K562 (cell line): ENCODE data around the gene IFT122. TPM values are rescaled to one million over a fixed set of nuclear protein-coding genes. Genes with fewer than 3 reads are reported as not detected.

ENCODE experiments used
- ARHGAP35 ChIP-seq: fragments of 450-650 bp; IDR thresholded peaks from 2 replicates; pipeline ENCODE4 v1.6.1; 2018; ENCODE audit not compliant: partially characterized antibody
- CTCFL ChIP-seq: IDR thresholded peaks from 2 replicates; pipeline ENCODE4 v1.6.1; 2011; ENCODE audit warnings: borderline replicate concordance, low read depth, mild to moderate bottlenecking, moderate library complexity, low read length; ENCODE audit not compliant: insufficient read depth, poor library complexity, severe bottlenecking
- DEAF1 ChIP-seq: fragments of 450-650 bp; formaldehyde crosslinking; IDR thresholded peaks from 2 replicates; pipeline ENCODE4 v1.4.0; 2020; ENCODE audit warnings: mild to moderate bottlenecking, moderate library complexity
- MXD1 ChIP-seq: fragments of 250-450 bp; sonication (Bioruptor Pico); IDR thresholded peaks from 2 replicates; pipeline ENCODE4 v1.8.0; 2021; ENCODE audit warnings: borderline replicate concordance, mild to moderate bottlenecking, moderate library complexity; ENCODE audit not compliant: poor library complexity, severe bottlenecking
- OTX1 ChIP-seq: fragments of 450-650 bp; formaldehyde crosslinking; IDR thresholded peaks from 2 replicates; pipeline ENCODE4 v1.4.0; 2022; ENCODE audit warnings: mild to moderate bottlenecking
- TAF1 ChIP-seq: IDR thresholded peaks from 2 replicates; pipeline ENCODE4 v1.6.1; 2011; ENCODE audit warnings: mild to moderate bottlenecking, low read length, moderate library complexity; ENCODE audit not compliant: insufficient read depth, control insufficient read depth, severe bottlenecking; ENCODE audit errors: extremely low read depth
- ZFX ChIP-seq: sonication (generic); formaldehyde crosslinking; IDR thresholded peaks from 2 replicates; pipeline ENCODE4 v1.8.0; 2022; ENCODE audit warnings: mild to moderate bottlenecking, missing genetic modification reagents, moderate library complexity
- ZNF384 ChIP-seq: IDR thresholded peaks from 2 replicates; pipeline ENCODE4 v1.6.1; 2012; ENCODE audit warnings: low read depth, low read length, improper control_type of control experiment
- ZNF444 ChIP-seq: fragments of 250-450 bp; sonication (Bioruptor Pico); IDR thresholded peaks from 2 replicates; pipeline ENCODE4 v1.4.0; 2020; ENCODE audit warnings: mild to moderate bottlenecking, moderate library complexity
- ZNF668 ChIP-seq: fragments of 250-450 bp; sonication (Bioruptor Pico); IDR thresholded peaks from 2 replicates; pipeline ENCODE4 v1.8.0; 2022; ENCODE audit warnings: mild to moderate bottlenecking, inconsistent platforms
- polyA plus RNA-seq, 8 experiments: library from polyadenylated mRNA; depleted of rRNA in 4 of 8; stranded (reverse) in 5 of 8; unstranded in 3 of 8; fragments of >200 nt; fragmentation: Nextera tagmentation in 2 of 8; fragmentation: Illumina TruSeq in 1 of 8; extraction: Ambion mirVana in 2 of 8; extraction: Trizol in 1 of 8; gene quantifications; 2 replicates each; pipeline versions ENCODE4 v1.2.1 to v1.2.3, GENCODE V29; 2011 to 2014; ENCODE audit warnings: inconsistent platforms in 1 of 8, missing spikeins in 1 of 8
- total RNA-seq, 7 experiments: library from RNA; depleted of rRNA in 6 of 7; stranded (reverse); fragments of >200 nt in 6 of 7; fragmentation: Illumina TruSeq in 2 of 7; extraction: Trizol in 2 of 7; gene quantifications; 2 replicates each; pipeline versions ENCODE4 v1.2.1 to v1.2.3, GENCODE V29; 2011 to 2021; ENCODE audit warnings: low replicate concordance in 1 of 7
- TF ChIP-seq, protein P1 (sequence below), 2 experiments: fragments of 450-650 bp; formaldehyde crosslinking in 1 of 2; IDR thresholded peaks; 2 replicates each; pipeline versions ENCODE4 v1.4.0 to v1.6.1; 2014 to 2020; ENCODE audit warnings: mild to moderate bottlenecking in 2 of 2, borderline replicate concordance in 1 of 2, low read depth in 1 of 2
- TF ChIP-seq, protein P2 (sequence below): sonication (generic); formaldehyde crosslinking; IDR thresholded peaks from 2 replicates; pipeline ENCODE4 v1.9.0; 2022; ENCODE audit warnings: mild to moderate bottlenecking, missing genetic modification reagents

Gene IFT122
- total and polyA plus RNA-seq, 9 of the 15 experiments (the other 6 are each of a cell fraction or from before 2014, with no cell fraction given) = 2.4 to 11.5 (median 7.7) TPM

DNA sequence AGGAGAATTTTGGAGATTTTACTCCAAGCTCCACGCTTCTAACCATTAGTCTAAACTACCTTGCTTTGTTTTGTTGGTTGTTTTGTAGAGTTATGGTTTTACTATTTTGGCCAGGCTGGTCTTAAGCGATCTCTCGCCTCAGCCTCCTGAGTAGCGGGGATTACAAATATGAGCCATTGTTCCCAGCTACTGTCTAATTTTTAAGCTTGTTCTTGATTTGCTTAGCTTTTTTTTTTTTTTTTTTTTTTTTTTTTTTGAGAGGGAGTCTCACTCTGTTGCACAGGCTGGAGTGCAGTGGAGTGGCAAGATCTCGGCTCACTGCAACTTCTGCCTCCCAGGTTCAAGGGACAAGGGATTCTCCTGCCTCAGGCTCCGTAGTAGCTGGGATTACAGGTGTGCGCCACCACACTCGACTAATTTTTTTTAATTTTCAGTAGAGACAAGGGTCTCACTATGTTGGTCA, 40.1 kb upstream of the IFT122 start (continued):
- TF ChIP-seq ZNF444 (CRISPR knock-in tag) (no peak), OTX1 (CRISPR knock-in tag) (no peak), ARHGAP35 (peak; percentile 82), ZNF384 (peak; percentile 82), MXD1 (no peak), ZNF668 (CRISPR knock-in tag) (no peak), ZFX (CRISPR knock-in tag) (peak; percentile 17; the same call in 1 of the 2 replicates), CTCFL (no peak), TAF1 (no peak), DEAF1 (CRISPR knock-in tag) (no peak)
- TF ChIP-seq, protein P1, sequence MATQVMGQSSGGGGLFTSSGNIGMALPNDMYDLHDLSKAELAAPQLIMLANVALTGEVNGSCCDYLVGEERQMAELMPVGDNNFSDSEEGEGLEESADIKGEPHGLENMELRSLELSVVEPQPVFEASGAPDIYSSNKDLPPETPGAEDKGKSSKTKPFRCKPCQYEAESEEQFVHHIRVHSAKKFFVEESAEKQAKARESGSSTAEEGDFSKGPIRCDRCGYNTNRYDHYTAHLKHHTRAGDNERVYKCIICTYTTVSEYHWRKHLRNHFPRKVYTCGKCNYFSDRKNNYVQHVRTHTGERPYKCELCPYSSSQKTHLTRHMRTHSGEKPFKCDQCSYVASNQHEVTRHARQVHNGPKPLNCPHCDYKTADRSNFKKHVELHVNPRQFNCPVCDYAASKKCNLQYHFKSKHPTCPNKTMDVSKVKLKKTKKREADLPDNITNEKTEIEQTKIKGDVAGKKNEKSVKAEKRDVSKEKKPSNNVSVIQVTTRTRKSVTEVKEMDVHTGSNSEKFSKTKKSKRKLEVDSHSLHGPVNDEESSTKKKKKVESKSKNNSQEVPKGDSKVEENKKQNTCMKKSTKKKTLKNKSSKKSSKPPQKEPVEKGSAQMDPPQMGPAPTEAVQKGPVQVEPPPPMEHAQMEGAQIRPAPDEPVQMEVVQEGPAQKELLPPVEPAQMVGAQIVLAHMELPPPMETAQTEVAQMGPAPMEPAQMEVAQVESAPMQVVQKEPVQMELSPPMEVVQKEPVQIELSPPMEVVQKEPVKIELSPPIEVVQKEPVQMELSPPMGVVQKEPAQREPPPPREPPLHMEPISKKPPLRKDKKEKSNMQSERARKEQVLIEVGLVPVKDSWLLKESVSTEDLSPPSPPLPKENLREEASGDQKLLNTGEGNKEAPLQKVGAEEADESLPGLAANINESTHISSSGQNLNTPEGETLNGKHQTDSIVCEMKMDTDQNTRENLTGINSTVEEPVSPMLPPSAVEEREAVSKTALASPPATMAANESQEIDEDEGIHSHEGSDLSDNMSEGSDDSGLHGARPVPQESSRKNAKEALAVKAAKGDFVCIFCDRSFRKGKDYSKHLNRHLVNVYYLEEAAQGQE (IDR thresholded peaks at IDR 0.05; ENCODE audit: borderline replicate concordance) = no peak
- TF ChIP-seq, protein P1 (CRISPR knock-in tag; IDR thresholded peaks at IDR 0.05; ENCODE audit: low read depth) = no peak
- TF ChIP-seq, protein P2, sequence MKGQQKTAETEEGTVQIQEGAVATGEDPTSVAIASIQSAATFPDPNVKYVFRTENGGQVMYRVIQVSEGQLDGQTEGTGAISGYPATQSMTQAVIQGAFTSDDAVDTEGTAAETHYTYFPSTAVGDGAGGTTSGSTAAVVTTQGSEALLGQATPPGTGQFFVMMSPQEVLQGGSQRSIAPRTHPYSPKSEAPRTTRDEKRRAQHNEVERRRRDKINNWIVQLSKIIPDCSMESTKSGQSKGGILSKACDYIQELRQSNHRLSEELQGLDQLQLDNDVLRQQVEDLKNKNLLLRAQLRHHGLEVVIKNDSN (CRISPR knock-in tag) = no peak
